AG10803 (cell line): Measurements from ENCODE around the gene KRTAP1-1.

Source experiments
- DNase-seq: peaks from one replicate; pipeline ENCODE4 v3.0.0; 2010; ENCODE audit warnings: low read depth
- H3K4me3 ChIP-seq: 2 replicates; pipeline ENCODE4 v1.5.1; 2011; ENCODE audit warnings: mild to moderate bottlenecking, low read length, control low read depth
- TF ChIP-seq, protein P1 (sequence below): conservative IDR thresholded peaks from 2 replicates; pipeline ENCODE4 v1.5.1; 2011; ENCODE audit warnings: mild to moderate bottlenecking, low read length, control low read depth, inconsistent platforms

KRTAP1-1 gene

GRCh38 chr17:40996829-40997228 lies 44.4 kb downstream of the KRTAP1-1 start:
- TF ChIP-seq, protein P1, sequence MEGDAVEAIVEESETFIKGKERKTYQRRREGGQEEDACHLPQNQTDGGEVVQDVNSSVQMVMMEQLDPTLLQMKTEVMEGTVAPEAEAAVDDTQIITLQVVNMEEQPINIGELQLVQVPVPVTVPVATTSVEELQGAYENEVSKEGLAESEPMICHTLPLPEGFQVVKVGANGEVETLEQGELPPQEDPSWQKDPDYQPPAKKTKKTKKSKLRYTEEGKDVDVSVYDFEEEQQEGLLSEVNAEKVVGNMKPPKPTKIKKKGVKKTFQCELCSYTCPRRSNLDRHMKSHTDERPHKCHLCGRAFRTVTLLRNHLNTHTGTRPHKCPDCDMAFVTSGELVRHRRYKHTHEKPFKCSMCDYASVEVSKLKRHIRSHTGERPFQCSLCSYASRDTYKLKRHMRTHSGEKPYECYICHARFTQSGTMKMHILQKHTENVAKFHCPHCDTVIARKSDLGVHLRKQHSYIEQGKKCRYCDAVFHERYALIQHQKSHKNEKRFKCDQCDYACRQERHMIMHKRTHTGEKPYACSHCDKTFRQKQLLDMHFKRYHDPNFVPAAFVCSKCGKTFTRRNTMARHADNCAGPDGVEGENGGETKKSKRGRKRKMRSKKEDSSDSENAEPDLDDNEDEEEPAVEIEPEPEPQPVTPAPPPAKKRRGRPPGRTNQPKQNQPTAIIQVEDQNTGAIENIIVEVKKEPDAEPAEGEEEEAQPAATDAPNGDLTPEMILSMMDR: no peak
- no peak for DNase-seq
- no peak overlapping the region for H3K4me3 ChIP-seq

DNA sequence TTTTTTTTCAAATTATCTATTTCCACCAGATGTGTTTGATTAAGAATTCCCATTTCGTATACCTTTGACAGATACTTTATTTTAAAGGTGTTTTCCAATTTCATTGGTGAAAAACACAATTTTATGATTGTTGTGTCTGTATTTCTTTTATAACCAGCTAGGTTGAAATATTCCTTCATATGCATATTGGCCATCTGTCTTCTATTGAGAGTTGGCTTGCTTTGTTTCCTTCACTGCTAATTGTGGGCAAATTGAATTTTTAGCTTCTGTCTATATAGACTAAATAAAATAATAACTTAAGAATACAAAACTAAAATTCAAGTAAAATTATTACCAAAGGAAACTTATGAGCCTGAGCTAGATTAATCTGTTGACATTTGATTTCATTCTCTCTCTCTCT lies 46.1 kb downstream of the KRTAP1-1 start:
- H3K4me3 ChIP-seq: no peak overlapping the region
- no peak for DNase-seq
- TF ChIP-seq, protein P1: no peak

DNA sequence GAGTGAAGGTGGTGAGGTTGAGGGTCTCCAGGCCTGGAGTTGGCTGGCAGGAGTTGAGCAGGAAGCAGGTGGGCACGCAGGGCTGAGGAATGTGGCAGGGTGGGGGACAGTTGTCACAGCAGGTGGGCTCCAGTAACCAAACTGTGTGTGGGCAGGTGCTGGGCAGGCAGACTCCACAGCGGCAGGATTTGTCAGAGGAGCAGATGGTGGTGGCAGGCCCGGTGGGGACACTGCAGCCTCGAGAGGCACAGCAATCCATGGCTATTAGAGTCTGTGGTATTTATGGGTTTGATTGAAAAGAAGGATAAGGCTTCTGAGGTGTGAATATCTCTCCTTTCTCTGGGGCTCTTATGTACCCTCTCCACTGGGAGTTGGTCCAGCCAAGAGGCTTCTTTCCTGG lies 47.4 kb downstream of the KRTAP1-1 start, which contains the start of gene KRTAP3-3:
Gene KRTAP3-3, minus strand, starts transcription at position 326 of the 400 bp plus-strand sequence. Its CDS starts 67 bp downstream, at position 259.
- no peak for DNase-seq
- H3K4me3 ChIP-seq: no peak within 1 kb of the TSS
- TF ChIP-seq, protein P1: no peak

DNA sequence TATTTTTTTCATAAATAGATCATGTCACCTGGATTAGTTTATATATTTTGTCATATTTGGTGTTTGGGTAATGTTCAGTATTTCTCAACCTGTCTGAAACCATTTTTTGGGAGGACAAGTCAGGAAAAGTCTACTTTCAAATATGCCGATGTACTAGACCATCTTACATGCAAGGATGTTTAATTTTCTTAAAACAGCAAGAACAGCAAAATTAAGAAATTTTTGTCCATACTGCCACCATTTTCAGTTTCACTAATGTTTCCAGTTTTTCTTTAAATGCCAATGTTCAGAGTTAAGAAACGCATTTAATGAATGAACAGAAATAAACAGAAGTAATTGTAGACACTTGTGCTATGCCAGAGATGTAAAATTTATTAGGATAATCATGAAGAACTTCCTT lies 48.2 kb downstream of the KRTAP1-1 start:
- no peak overlapping the region for H3K4me3 ChIP-seq
- TF ChIP-seq, protein P1: no peak
- no peak for DNase-seq

GRCh38 chr17:40992666-40993065 lies 48.6 kb downstream of the KRTAP1-1 start:
- no peak for DNase-seq
- H3K4me3 ChIP-seq: no peak overlapping the region
- TF ChIP-seq, protein P1: no peak
